ENCODE measurements around the gene DAAM1. TPM values are rescaled to one million over a fixed set of nuclear protein-coding genes. Genes with fewer than 3 reads are reported as not detected.

Gene DAAM1
- total and polyA plus RNA-seq, 10 donors: 8.3 to 76.1 (median 35.2) TPM

- H3K9me3 ChIP-seq: peaks cover 0 to 17% (median 5%) of the 10 kb centered on the region in 8 donors
- 91 to 96% (median 92%) methylated on average over 5 of the region's 5 CpGs for WGBS, 5 donors
- H3K27me3 ChIP-seq (replicated peaks in 1 of 7): no peaks in the 10 kb centered on the region
- intact Hi-C loops (cut with DNase I; ENCODE audit: low total_unique reads): no loop called here
- no peak overlapping the region for H3K4me3 ChIP-seq
- peaks cover 0 to 7% (median 0%) of the 10 kb centered on the region in 6 donors for H3K36me3 ChIP-seq
- H3K4me1 ChIP-seq: peaks cover 0 to 2% (median 0%) of the 10 kb centered on the region in 6 donors
- DNase-seq: no peak
- H3K27ac ChIP-seq: no peak overlapping the region
- TF ChIP-seq POLR2A (IDR thresholded peaks at IDR 0.05) (no peak), POLR2AphosphoS5 (IDR thresholded peaks at IDR 0.05) (no peak), CTCF (IDR thresholded peaks at IDR 0.05 in 8 of 11, conservative IDR thresholded peaks at IDR 0.05 in 3 of 11) (no peak)
Observed at GRCh38 chr14:59280961-59281360, 92.5 kb downstream of the DAAM1 start.

GRCh38 chr14:59281609-59282377 is 93.3 kb downstream of the DAAM1 start:
- TF ChIP-seq CTCF (IDR thresholded peaks at IDR 0.05 in 8 of 11, conservative IDR thresholded peaks at IDR 0.05 in 3 of 11) (no peak), POLR2AphosphoS5 (IDR thresholded peaks at IDR 0.05) (no peak), POLR2A (IDR thresholded peaks at IDR 0.05) (no peak)
- no peak for DNase-seq
- H3K27me3 ChIP-seq (replicated peaks in 1 of 7): no peaks in the 10 kb centered on the region
- H3K9me3 ChIP-seq: peaks cover 0 to 18% (median 5%) of the 10 kb centered on the region in 8 donors
- H3K4me3 ChIP-seq: no peak overlapping the region
- H3K36me3 ChIP-seq: peaks cover 0 to 7% (median 0%) of the 10 kb centered on the region in 6 donors
- intact Hi-C loops (cut with DNase I; ENCODE audit: low total_unique reads): no loop called here
- H3K27ac ChIP-seq: no peak overlapping the region
- 90 to 93% (median 91%) methylated on average over 3 of the region's 3 CpGs for WGBS, 5 donors
- no peaks in the 10 kb centered on the region for H3K4me1 ChIP-seq

- Histone ChIP-seq H3K36me3 (peaks cover 0 to 7% (median 0%) of the 10 kb centered on the region in 6 donors), H3K4me1 (no peaks in the 10 kb centered on the region), H3K9me3 (peaks cover 0 to 18% (median 5%) of the 10 kb centered on the region in 8 donors), H3K27ac (no peak overlapping the region), H3K27me3 (replicated peaks in 1 of 7) (no peaks in the 10 kb centered on the region), H3K4me3 (no peak overlapping the region)
- 86 to 98% (median 89%) methylated on average over 3 of the region's 3 CpGs for WGBS, 5 donors
- TF ChIP-seq POLR2AphosphoS5 (IDR thresholded peaks at IDR 0.05) (no peak), POLR2A (IDR thresholded peaks at IDR 0.05) (no peak), CTCF (IDR thresholded peaks at IDR 0.05 in 8 of 11, conservative IDR thresholded peaks at IDR 0.05 in 3 of 11) (no peak)
- DNase-seq: no peak
- intact Hi-C loops (cut with DNase I; ENCODE audit: low total_unique reads): no loop called here
Observed at GRCh38 chr14:59282378-59282765, 93.9 kb downstream of the DAAM1 start.

- intact Hi-C loops (cut with DNase I; ENCODE audit: low total_unique reads): no loop called here
- H3K36me3 ChIP-seq: peaks cover 0 to 7% (median 0%) of the 10 kb centered on the region in 6 donors
Observed at GRCh38 chr14:59283361-59283760, 94.9 kb downstream of the DAAM1 start.

More at GRCh38 chr14:59283361-59283760, 94.9 kb downstream of the DAAM1 start:
- no peak for DNase-seq
- TF ChIP-seq CTCF (IDR thresholded peaks at IDR 0.05 in 8 of 11, conservative IDR thresholded peaks at IDR 0.05 in 3 of 11): no peak
- TF ChIP-seq POLR2A (IDR thresholded peaks at IDR 0.05): no peak
- TF ChIP-seq POLR2AphosphoS5 (IDR thresholded peaks at IDR 0.05): no peak
- H3K4me1 ChIP-seq: no peaks in the 10 kb centered on the region
- H3K4me3 ChIP-seq: no peak overlapping the region
- peaks cover 0 to 20% (median 5%) of the 10 kb centered on the region in 8 donors for H3K9me3 ChIP-seq
- no peak overlapping the region for H3K27ac ChIP-seq
- no peaks in the 10 kb centered on the region for H3K27me3 ChIP-seq (replicated peaks in 1 of 7)

Measured in spleen (tissue), 11 donors.